ENCODE data around the gene STEAP4. TPM values are rescaled to one million over a fixed set of nuclear protein-coding genes. Genes with fewer than 3 reads are reported as not detected.

The STEAP4 gene
- total and polyA plus RNA-seq, 9 of the 15 experiments (the other 6 are each of a cell fraction or from before 2014, with no cell fraction given): 0.07 TPM; not detected in 8

DNA sequence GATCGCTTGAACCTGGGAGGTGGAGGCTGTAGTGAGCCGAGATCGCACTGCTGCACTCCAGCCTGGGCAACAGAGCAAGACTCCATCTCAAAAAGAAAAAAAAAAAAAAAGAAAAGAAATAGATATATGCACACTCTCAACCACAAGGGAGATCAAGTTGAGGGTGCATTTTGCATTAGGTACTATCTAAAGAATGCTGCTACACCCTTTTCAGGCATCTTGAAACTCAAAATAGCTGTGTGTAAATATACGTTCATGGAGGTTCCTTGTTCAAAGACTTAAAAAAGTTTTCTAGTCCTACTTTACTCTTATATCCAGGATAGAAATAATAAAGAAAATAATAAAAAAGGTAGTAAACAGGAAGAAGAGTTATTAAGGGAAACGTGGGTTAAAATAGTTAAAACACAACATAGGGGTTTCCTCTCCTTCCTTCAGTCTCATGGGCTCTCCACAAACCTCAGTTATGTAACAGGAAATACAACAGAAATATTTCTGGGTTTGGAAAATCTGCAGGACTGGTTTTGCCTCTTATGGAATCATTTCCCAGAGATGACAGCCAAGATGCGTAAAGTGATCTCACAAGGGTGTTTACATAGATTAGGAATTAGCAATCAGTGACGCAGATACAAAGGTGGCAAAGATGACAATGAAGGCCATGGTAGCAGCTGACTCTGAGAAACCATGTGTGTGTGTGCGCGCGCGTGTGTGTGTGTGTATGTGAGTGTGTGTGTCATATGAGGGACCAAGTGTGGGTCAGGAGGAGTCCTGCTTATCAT, 15.1 kb downstream of the STEAP4 start:
- WGBS (ENCODE audit: insufficient coverage, low coverage, missing lambda C conversion rate): 0% methylated on average over 11 of the region's 11 CpGs
- Histone ChIP-seq H2AFZ (ENCODE audit: low read depth, low read length) (no peak overlapping the region), H3K4me2 (ENCODE audit: insufficient read depth, low read length) (no peak overlapping the region), H3K79me2 (ENCODE audit: control insufficient read depth, insufficient read depth, low read length) (no peaks in the 10 kb centered on the region), H3K4me1 (replicated peaks in 1 of 2; ENCODE audit: control insufficient read depth in 2 of 2, insufficient read depth in 2 of 2, low read length in 2 of 2) (no peaks in the 10 kb centered on the region), H3K9me1 (ENCODE audit: control insufficient read depth, insufficient read depth, low read length) (no peaks in the 10 kb centered on the region), H3K9me3 (replicated peaks; ENCODE audit: control insufficient read depth, insufficient read depth, low read depth, low read length) (no peaks in the 10 kb centered on the region), H3K27ac (ENCODE audit: extremely low read depth, low read depth, low read length) (no peak overlapping the region), H3K27me3 (ENCODE audit: control insufficient read depth in 2 of 2, insufficient read depth in 2 of 2, low read length in 2 of 2) (no peaks in the 10 kb centered on the region), H4K20me1 (replicated peaks; ENCODE audit: control insufficient read depth, insufficient read depth, low read length) (no peaks in the 10 kb centered on the region), H3K9ac (ENCODE audit: insufficient read depth in 1 of 2, low read depth in 2 of 2, low read length in 2 of 2) (no peak overlapping the region), H3K36me3 (ENCODE audit: control insufficient read depth, insufficient read depth, low read length) (no peaks in the 10 kb centered on the region), H3K4me3 (no peak overlapping the region)
- CTCF ChIA-PET (ENCODE audit: low intra/inter-chr PET ratio): no interaction called here
- BruUV-seq (replicated peaks): no TSS peak
- FAIRE-seq (no peak), ATAC-seq (no peak), DNase-seq (ENCODE audit: extremely low read depth in 1 of 4, low spot score in 3 of 4) (no peak)
- in situ Hi-C loops (cut with MboI) (no loop called here), intact Hi-C loops (cut with micrococcal nuclease) (no loop called here)
- no peak for TF ChIP-seq PTRF (tag; IDR thresholded peaks at IDR 0.05)
- TF ChIP-seq GATAD2B (IDR thresholded peaks at IDR 0.05; ENCODE audit: borderline replicate concordance): no peak
- no peak for TF ChIP-seq POLR2G (IDR thresholded peaks at IDR 0.05; ENCODE audit: low read depth, low read length)
- TF ChIP-seq POLR2A (conservative IDR thresholded peaks at IDR 0.05): no peak
- TF ChIP-seq, protein P1, sequence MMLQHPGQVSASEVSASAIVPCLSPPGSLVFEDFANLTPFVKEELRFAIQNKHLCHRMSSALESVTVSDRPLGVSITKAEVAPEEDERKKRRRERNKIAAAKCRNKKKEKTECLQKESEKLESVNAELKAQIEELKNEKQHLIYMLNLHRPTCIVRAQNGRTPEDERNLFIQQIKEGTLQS (IDR thresholded peaks at IDR 0.05): no peak
- TF ChIP-seq, protein P1 (CRISPR knock-in tag; conservative IDR thresholded peaks at IDR 0.05): no peak
- TF ChIP-seq MEIS2 (IDR thresholded peaks at IDR 0.05; ENCODE audit: partially characterized antibody): no peak
- TF ChIP-seq ZNF274 (IDR thresholded peaks at IDR 0.05; ENCODE audit: borderline replicate concordance, low read depth, low read length): no peak
- TF ChIP-seq CREBBP (IDR thresholded peaks at IDR 0.05; ENCODE audit: low read depth, low read length): no peak
- TF ChIP-seq ZNF146 (CRISPR knock-in tag; IDR thresholded peaks at IDR 0.05; ENCODE audit: unreplicated experiment): no peak
- TF ChIP-seq DPF2 (IDR thresholded peaks at IDR 0.05): no peak
- no peak for TF ChIP-seq LARP7 (IDR thresholded peaks at IDR 0.05)
- TF ChIP-seq, protein P2, sequence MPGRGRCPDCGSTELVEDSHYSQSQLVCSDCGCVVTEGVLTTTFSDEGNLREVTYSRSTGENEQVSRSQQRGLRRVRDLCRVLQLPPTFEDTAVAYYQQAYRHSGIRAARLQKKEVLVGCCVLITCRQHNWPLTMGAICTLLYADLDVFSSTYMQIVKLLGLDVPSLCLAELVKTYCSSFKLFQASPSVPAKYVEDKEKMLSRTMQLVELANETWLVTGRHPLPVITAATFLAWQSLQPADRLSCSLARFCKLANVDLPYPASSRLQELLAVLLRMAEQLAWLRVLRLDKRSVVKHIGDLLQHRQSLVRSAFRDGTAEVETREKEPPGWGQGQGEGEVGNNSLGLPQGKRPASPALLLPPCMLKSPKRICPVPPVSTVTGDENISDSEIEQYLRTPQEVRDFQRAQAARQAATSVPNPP (IDR thresholded peaks at IDR 0.05; ENCODE audit: borderline replicate concordance, insufficient read depth, insufficient read length): no peak
- TF ChIP-seq SETDB1 (IDR thresholded peaks at IDR 0.05; ENCODE audit: low read length): no peak
- no peak for TF ChIP-seq ZNF764 (CRISPR knock-in tag; IDR thresholded peaks at IDR 0.05; ENCODE audit: low read depth)
- no peak for TF ChIP-seq TCF7L2 (IDR thresholded peaks at IDR 0.05; ENCODE audit: low read depth, low read length)
- TF ChIP-seq FOXM1 (IDR thresholded peaks at IDR 0.05; ENCODE audit: low read depth): no peak
- no peak for TF ChIP-seq FOXM1 (CRISPR knock-in tag; IDR thresholded peaks at IDR 0.05; ENCODE audit: low read depth)
- POLR2A ChIA-PET: no interaction called here
